Right lobe of liver (tissue), 4 donors: ENCODE measurements around the gene C6orf141.

Experiments used
- POLR2A ChIP-seq: fragments of 450-650 bp; IDR thresholded peaks from one replicate; pipeline ENCODE4 v1.6.1; 2017; ENCODE audit warnings: antibody characterized with exemption, mild to moderate bottlenecking
- TF ChIP-seq, protein P1 (sequence below), 4 donors: fragments of 200-600 bp in 3 of 4; fragments of 450-650 bp in 1 of 4; IDR thresholded peaks; one replicate each; pipeline versions ENCODE4 v1.5.1 to v1.8.0; 2016 to 2022; ENCODE audit warnings: antibody characterized with exemption in 4 of 4, mild to moderate bottlenecking in 2 of 4
- donor health status: DM: no; HTN: no; CAD: no.
- donor health status: DM: no; HTN: no; CAD: no.
- donor health status: DM: no; HTN: yes; CAD: no.

DNA sequence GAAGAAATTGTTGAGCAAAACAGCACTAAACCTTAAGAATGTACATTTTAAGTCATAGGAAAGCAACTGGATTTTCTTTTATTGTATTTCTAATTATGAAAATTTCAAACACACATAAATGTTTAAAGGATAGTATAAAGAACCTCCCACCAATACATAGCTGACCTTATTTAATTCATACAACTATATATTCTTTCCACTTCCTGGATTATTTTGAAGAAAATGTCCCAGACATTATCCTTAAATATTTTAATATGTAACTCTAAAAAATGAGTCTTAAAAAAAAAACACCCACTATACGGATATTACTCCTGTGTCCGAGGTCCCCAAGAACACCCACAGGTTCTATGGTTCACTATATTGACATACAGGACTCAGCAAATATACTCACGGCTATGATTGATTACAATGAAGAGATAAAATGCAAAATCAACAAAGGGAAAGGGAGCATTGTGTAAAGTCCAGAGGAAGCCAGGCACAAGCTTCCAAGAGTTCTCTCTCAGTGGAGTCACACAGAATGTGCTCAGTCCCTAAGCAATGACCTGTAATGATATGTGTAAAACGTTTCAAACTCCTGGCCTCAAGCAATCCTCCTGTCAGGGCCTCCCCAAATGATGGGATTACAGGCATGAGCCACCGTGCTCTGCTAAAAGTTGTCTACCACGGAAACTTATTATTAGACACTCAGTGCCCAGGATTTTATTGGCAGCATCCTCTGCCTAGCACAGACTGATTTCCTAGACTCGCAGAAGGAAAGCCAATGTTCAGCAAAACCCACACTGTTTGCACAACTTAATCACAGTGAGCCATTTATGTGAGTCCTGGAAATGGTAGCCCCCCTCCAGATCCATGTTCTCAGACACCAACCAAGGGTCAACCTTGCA, 27.5 kb upstream of the C6orf141 start:
- TF ChIP-seq, protein P1, sequence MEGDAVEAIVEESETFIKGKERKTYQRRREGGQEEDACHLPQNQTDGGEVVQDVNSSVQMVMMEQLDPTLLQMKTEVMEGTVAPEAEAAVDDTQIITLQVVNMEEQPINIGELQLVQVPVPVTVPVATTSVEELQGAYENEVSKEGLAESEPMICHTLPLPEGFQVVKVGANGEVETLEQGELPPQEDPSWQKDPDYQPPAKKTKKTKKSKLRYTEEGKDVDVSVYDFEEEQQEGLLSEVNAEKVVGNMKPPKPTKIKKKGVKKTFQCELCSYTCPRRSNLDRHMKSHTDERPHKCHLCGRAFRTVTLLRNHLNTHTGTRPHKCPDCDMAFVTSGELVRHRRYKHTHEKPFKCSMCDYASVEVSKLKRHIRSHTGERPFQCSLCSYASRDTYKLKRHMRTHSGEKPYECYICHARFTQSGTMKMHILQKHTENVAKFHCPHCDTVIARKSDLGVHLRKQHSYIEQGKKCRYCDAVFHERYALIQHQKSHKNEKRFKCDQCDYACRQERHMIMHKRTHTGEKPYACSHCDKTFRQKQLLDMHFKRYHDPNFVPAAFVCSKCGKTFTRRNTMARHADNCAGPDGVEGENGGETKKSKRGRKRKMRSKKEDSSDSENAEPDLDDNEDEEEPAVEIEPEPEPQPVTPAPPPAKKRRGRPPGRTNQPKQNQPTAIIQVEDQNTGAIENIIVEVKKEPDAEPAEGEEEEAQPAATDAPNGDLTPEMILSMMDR (IDR thresholded peaks at IDR 0.05), result no peak
- no peak for TF ChIP-seq POLR2A
